ENCODE results near the gene CLCN5.

DNA sequence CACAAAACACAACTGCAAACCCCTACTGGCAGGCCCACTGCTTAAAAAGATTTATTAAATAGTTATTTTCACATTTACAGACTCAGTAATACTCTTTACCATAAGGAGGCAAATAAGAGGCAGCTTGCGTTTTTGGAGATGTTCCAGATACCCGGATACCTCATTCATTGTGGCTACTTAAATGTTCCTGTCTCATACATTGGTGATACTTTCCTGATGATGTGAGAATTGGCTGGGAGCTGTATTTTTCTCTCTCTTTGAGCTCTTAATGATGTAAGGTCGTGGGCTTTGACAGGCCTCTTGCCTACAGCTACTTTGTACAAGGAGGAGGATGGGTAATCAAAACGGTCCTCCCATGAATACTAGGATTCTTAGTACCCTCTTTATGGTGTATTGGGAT, 176.9 kb downstream of the CLCN5 start:
- TF ChIP-seq CTCF (IDR thresholded peaks at IDR 0.05) (no peak), POLR2AphosphoS5 (IDR thresholded peaks at IDR 0.05; ENCODE audit: low read depth, low read length) (no peak), SIN3A (IDR thresholded peaks at IDR 0.05; ENCODE audit: borderline replicate concordance, insufficient read depth, low read depth, low read length) (no peak), TCF7L2 (IDR thresholded peaks at IDR 0.05; ENCODE audit: low read depth, low read length) (no peak)
